CMK (cell line): ENCODE results near the gene KIAA0319L.
"Not testable (repeated sequence)": the region's sequence is repeated elsewhere in the genome, so short reads cannot be mapped to it uniquely, and the experiment has no call there.

Experiments
- DNase-seq: peaks from one replicate; pipeline ENCODE4 v3.0.0-alpha.2; 2010; ENCODE audit warnings: low read depth

KIAA0319L gene

GRCh38 chr1:35486858-35487408 lies 70.3 kb downstream of the KIAA0319L start:
- DNase-seq: no peak

GRCh38 chr1:35481229-35481628 lies 76.0 kb downstream of the KIAA0319L start:
- DNase-seq: no peak

GRCh38 chr1:35477870-35478269 lies 79.3 kb downstream of the KIAA0319L start:
- DNase-seq: no peak

GRCh38 chr1:35475856-35476674 lies 81.1 kb downstream of the KIAA0319L start:
- no peak for DNase-seq

- DNase-seq: no peak
Measured at GRCh38 chr1:35475356-35475755, 81.8 kb downstream of the KIAA0319L start.

- not testable (repeated sequence) for DNase-seq
Measured at GRCh38 chr1:35473216-35473615, 84.0 kb downstream of the KIAA0319L start.

GRCh38 chr1:35470977-35471613 lies 86.1 kb downstream of the KIAA0319L start:
- DNase-seq: no peak

GRCh38 chr1:35466120-35466519 lies 91.1 kb downstream of the KIAA0319L start:
- DNase-seq: no peak

GRCh38 chr1:35463749-35464148 lies 93.5 kb downstream of the KIAA0319L start:
- not testable (repeated sequence) for DNase-seq

- DNase-seq: no peak
Measured at GRCh38 chr1:35463232-35463631, 94.0 kb downstream of the KIAA0319L start.

- no peak for DNase-seq
Measured at GRCh38 chr1:35461966-35462651, 95.1 kb downstream of the KIAA0319L start.

GRCh38 chr1:35460796-35461195 lies 96.4 kb downstream of the KIAA0319L start:
- no peak for DNase-seq

- no peak for DNase-seq
Measured at GRCh38 chr1:35454616-35455015, 102.6 kb downstream of the KIAA0319L start.

- no peak for DNase-seq
Measured at GRCh38 chr1:35454176-35454575, 103.0 kb downstream of the KIAA0319L start.

- no peak for DNase-seq
Measured at GRCh38 chr1:35453031-35453430, 104.2 kb downstream of the KIAA0319L start.

GRCh38 chr1:35452106-35452774 lies 105.0 kb downstream of the KIAA0319L start:
- no peak for DNase-seq

GRCh38 chr1:35451125-35451528 lies 106.1 kb downstream of the KIAA0319L start:
- DNase-seq: peak; percentile 49

GRCh38 chr1:35449334-35450008 lies 107.7 kb downstream of the KIAA0319L start:
- no peak for DNase-seq

- DNase-seq: no peak
Measured at GRCh38 chr1:35448344-35448801, 108.8 kb downstream of the KIAA0319L start.

GRCh38 chr1:35447278-35447677 lies 109.9 kb downstream of the KIAA0319L start:
- no peak for DNase-seq

- no peak for DNase-seq
Measured at GRCh38 chr1:35444519-35444774, 112.8 kb downstream of the KIAA0319L start.
